ENCODE results near the gene ANGPTL2.

Gene ANGPTL2

DNA sequence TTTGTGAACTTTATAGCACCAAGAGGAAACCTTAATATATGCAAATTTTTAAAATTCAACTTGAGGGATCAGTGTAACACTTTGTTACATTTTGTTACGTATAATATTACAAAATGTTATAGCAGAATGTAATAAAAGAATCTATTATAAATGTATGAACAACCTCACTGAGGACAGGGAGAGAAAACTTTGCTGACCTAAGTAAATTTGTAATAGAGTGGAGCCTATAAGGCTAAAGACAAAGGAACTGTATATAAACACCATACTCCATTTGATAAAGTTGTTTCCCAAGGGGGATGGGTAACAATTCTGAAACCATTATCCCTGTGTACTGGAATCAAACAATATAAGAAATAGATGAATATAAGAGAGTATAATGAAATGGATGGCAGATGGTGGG, 77.3 kb downstream of the ANGPTL2 start:
- no peak for DNase-seq

DNA sequence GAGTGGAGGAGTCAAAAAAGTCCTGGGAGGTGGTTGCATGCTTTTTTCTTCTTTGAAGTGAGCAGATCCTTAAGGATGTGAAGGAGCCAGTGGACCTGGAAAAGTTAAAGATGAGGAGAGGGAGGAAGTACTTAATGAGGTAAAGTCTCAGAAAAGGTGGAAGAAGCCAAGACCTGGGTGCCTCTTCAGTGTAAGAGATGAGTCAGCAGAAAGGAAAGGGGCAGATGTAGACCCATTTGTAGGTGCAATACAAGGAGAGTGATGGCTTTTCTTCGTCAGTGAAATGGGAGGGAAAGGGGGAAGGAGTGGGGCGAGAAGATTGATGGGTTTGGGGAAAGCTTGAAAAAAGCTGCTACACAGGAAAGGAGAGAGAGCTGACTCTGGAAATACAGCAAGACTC, 82.9 kb downstream of the ANGPTL2 start:
- no peak for DNase-seq

DNA sequence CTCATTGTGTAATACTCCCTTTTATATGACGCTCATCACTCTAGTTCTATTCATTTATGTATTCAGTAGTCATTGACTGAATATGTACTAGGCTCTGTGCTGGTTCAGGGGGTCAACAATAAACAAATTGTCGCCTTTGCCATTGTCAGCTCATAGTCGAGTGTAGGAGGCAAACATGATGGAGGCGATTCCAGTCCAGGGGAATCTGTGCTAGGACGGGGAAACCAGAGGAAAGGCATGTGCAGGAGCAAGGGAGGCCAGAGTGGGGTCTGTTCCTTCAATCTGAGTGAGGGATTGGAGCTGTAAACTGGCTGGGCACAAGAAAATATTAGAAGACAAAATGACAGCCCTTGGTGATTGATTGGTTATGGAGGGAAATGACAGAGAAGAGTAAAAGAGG, 83.9 kb downstream of the ANGPTL2 start:
- DNase-seq, result no peak
